ENCODE measurements around the gene KDM5A. TPM values are rescaled to one million over a fixed set of nuclear protein-coding genes. Genes with fewer than 3 reads are reported as not detected.

Gene KDM5A
- total and polyA plus RNA-seq, 10 of the 15 experiments (the other 5 are each of a cell fraction or from before 2014, with no cell fraction given), result 9.0 to 59.9 (median 27.7) TPM

DNA sequence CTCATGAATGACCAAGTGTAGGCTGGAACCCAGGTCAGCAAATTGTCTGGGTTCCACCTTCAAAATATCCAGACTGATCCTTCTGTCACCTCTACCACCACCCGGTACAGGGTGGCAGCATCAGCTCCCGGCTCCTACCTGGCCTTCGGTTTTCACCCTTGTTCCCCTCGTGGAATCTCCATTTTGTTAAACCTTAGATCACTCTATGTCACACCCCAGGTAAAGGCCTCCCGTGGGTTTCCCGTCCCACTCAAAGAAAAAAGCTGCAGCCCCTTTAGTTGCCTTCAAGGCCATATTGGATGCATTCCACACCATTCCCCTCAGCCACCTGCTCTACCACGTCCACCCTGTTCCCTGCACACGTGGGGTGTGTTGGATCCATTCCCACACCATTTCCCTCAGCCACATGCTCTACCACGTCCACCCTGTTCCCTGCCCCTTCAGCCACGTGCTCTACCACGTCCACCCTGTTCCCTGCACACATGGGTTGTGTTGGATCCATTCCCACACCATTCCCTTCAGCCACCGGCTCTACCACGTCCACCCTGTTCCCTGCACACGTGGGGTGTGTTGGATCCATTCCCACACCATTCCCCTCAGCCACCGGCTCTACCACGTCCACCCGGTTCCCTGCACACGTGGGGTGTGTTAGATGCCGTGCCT, 150.3 kb downstream of the KDM5A start:
- intact Hi-C loops (cut with micrococcal nuclease; ENCODE audit: unreplicated experiment) (no loop called here), in situ Hi-C loops (cut with MboI) (no loop called here)
- CTCF ChIA-PET, result no interaction called here
- H3K27ac ChIP-seq (ENCODE audit: control insufficient read depth, insufficient read depth), result no peak overlapping the region
- SMC1A ChIA-PET (ENCODE audit: uncharacterized antibody, unreplicated experiment), result no interaction called here
- H4K20me1 ChIP-seq (ENCODE audit: control insufficient read depth, insufficient read depth), result no peaks in the 10 kb centered on the region
- no TSS peak for BruUV-seq (replicated peaks)
- no peak for TF ChIP-seq CHD4 (IDR thresholded peaks at IDR 0.05)
- no peak for TF ChIP-seq CBFB (IDR thresholded peaks at IDR 0.05; ENCODE audit: low read depth)
- TF ChIP-seq, protein P1, sequence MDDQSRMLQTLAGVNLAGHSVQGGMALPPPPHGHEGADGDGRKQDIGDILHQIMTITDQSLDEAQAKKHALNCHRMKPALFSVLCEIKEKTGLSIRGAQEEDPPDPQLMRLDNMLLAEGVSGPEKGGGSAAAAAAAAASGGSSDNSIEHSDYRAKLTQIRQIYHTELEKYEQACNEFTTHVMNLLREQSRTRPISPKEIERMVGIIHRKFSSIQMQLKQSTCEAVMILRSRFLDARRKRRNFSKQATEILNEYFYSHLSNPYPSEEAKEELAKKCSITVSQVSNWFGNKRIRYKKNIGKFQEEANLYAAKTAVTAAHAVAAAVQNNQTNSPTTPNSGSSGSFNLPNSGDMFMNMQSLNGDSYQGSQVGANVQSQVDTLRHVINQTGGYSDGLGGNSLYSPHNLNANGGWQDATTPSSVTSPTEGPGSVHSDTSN (IDR thresholded peaks at IDR 0.05; ENCODE audit: insufficient replicate concordance, low read depth, low read length), result no peak
- H2AFZ ChIP-seq (ENCODE audit: control insufficient read depth, low read depth, low read length), result no peak overlapping the region
- ATAC-seq (no peak), FAIRE-seq (no peak), DNase-seq (ENCODE audit: low read depth, low spot score) (no peak)
- H3K36me3 ChIP-seq (ENCODE audit: control insufficient read depth in 2 of 2, insufficient read depth in 2 of 2, low read length in 1 of 2), result no peaks in the 10 kb centered on the region
- RAD21 ChIA-PET (ENCODE audit: unreplicated experiment), result no interaction called here
- H3K4me2 ChIP-seq (ENCODE audit: control insufficient read depth, insufficient read depth), result no peak overlapping the region
- POLR2A ChIA-PET, result no interaction called here
- 20% methylated on average over 16 of the region's 19 CpGs for WGBS (ENCODE audit: insufficient coverage, insufficient replicate concordance, low lambda C conversion rate, missing lambda C conversion rate)
- H3K79me2 ChIP-seq (ENCODE audit: control insufficient read depth, insufficient read depth, low read length), result no peaks in the 10 kb centered on the region
- H3K4me1 ChIP-seq (ENCODE audit: control insufficient read depth, insufficient read depth, low read length), result no peaks in the 10 kb centered on the region
- no peaks in the 10 kb centered on the region for H3K27me3 ChIP-seq (replicated peaks in 1 of 2; ENCODE audit: control insufficient read depth in 2 of 2, insufficient read depth in 2 of 2, low read length in 1 of 2)
- no peak overlapping the region for H3K4me3 ChIP-seq
- peaks cover 6% of the 10 kb centered on the region; the same call in 2 of the 3 replicates for H3K9me3 ChIP-seq (replicated peaks; ENCODE audit: control insufficient read depth, insufficient read depth, low read length)
- no peak overlapping the region for H3K9ac ChIP-seq (ENCODE audit: control insufficient read depth, insufficient read depth, low read length)

DNA sequence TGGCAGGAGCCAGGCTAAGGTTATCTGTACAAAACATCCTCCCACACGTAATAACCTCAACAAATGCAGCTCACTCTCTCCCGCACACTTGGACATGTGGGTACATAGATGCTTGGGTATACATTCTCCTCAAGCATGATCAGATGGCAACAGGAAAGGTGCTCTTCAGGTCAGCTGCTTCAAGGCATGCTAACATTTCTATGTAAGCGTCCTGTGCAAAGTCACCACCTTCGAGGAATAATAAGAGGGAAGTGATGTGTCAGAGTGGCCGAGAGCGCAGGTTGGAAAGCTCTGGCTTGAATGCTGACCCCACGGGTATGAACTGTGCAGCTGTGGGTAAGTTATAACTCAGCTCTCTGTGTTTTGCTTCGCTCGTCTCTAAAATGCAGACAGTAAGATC, 151.0 kb downstream of the KDM5A start:
- Histone ChIP-seq H2AFZ (ENCODE audit: control insufficient read depth, low read depth, low read length) (no peak overlapping the region), H3K27me3 (replicated peaks in 1 of 2; ENCODE audit: control insufficient read depth in 2 of 2, insufficient read depth in 2 of 2, low read length in 1 of 2) (no peaks in the 10 kb centered on the region), H3K9ac (ENCODE audit: control insufficient read depth, insufficient read depth, low read length) (no peak overlapping the region), H4K20me1 (ENCODE audit: control insufficient read depth, insufficient read depth) (no peaks in the 10 kb centered on the region), H3K36me3 (ENCODE audit: control insufficient read depth in 2 of 2, insufficient read depth in 2 of 2, low read length in 1 of 2) (no peaks in the 10 kb centered on the region), H3K79me2 (ENCODE audit: control insufficient read depth, insufficient read depth, low read length) (no peaks in the 10 kb centered on the region), H3K4me3 (no peak overlapping the region), H3K9me3 (replicated peaks; ENCODE audit: control insufficient read depth, insufficient read depth, low read length) (peaks cover 6% of the 10 kb centered on the region; the same call in 2 of the 3 replicates), H3K27ac (ENCODE audit: control insufficient read depth, insufficient read depth) (no peak overlapping the region), H3K4me2 (ENCODE audit: control insufficient read depth, insufficient read depth) (no peak overlapping the region), H3K4me1 (ENCODE audit: control insufficient read depth, insufficient read depth, low read length) (no peaks in the 10 kb centered on the region)
- no TSS peak for BruUV-seq (replicated peaks)
- FAIRE-seq (no peak), ATAC-seq (no peak), DNase-seq (ENCODE audit: low read depth, low spot score) (no peak)
- in situ Hi-C loops (cut with MboI) (no loop called here), intact Hi-C loops (cut with micrococcal nuclease; ENCODE audit: unreplicated experiment) (no loop called here)
- ChIA-PET SMC1A (ENCODE audit: uncharacterized antibody, unreplicated experiment) (no interaction called here), POLR2A (no interaction called here), CTCF (no interaction called here), RAD21 (ENCODE audit: unreplicated experiment) (no interaction called here)
- TF ChIP-seq ZNF24 (IDR thresholded peaks at IDR 0.05), result no peak
- TF ChIP-seq SREBF1 (IDR thresholded peaks at IDR 0.05; ENCODE audit: low read length), result no peak
- TF ChIP-seq EGR1 (IDR thresholded peaks at IDR 0.05; ENCODE audit: borderline replicate concordance in 1 of 2, low read depth in 2 of 2, low read length in 2 of 2), result no peak
- no peak for TF ChIP-seq CHD4 (IDR thresholded peaks at IDR 0.05)
- no peak for TF ChIP-seq NRF1 (conservative IDR thresholded peaks at IDR 0.05; ENCODE audit: low read depth, low read length)
- TF ChIP-seq CBFB (IDR thresholded peaks at IDR 0.05; ENCODE audit: low read depth), result no peak
- 70% methylated on average over 9 of the region's 9 CpGs for WGBS (ENCODE audit: insufficient coverage, insufficient replicate concordance, low lambda C conversion rate, missing lambda C conversion rate)
